ENCODE results near the gene TRIM24. TPM values are rescaled to one million over a fixed set of nuclear protein-coding genes. Genes with fewer than 3 reads are reported as not detected.

TRIM24 gene
- polyA plus RNA-seq, 3 donors: 3.5 to 8.9 (median 6.0) TPM

DNA sequence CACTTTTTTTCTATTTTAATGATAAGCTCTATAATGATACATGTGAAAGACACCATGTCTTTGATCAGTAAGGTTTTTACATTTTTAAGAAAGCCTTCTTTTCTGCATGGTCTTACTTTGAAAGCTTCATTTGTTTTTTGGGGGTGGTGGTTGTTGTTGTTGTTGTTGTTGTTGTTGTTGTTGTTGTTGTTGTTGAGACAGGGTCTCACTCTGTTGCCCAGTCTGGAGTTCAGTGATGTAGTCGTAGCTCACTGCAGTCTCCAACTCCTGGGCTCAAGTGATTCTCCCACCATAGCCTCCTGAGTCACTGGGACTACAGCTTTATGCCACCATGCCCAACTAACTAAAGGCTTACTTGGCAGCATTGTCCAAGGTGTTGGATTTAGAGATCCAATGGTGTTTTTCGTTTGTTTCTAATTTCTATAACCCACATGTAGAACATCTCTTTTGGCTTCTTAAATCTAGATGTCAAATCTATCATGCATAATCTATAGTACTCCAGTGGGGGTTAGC is 45.4 kb downstream of the TRIM24 start:
- Mint-ChIP-seq H3K36me3 (peaks cover 31 to 50% of the 10 kb centered on the region in 2 donors), H3K27ac (peak overlapping the region in 1 of 7 donors; percentile 3), H3K4me3 (no peak overlapping the region), H3K9me3 (peaks cover 0 to 3% (median 0%) of the 10 kb centered on the region in 7 donors), H3K4me1 (peaks cover 7% of the 10 kb centered on the region), H3K27me3 (ENCODE audit: low read depth in 3 of 3) (peaks cover 0 to 1% (median 0%) of the 10 kb centered on the region in 3 donors)
- Histone ChIP-seq H3K27ac (ENCODE audit: low read depth in 1 of 2, low read length in 2 of 2) (peak overlapping the region in 1 of 2 donors; percentile 23), H3K4me2 (replicated peaks; ENCODE audit: extremely low read depth, low read length, poor library complexity, severe bottlenecking) (no peak overlapping the region), H4K20me1 (ENCODE audit: insufficient read depth, low read length) (peaks cover 70% of the 10 kb centered on the region), H3K9me3 (replicated peaks in 1 of 2; ENCODE audit: control insufficient read depth in 1 of 2, insufficient read depth in 1 of 2, low read length in 2 of 2) (no peaks in the 10 kb centered on the region), H3K79me2 (ENCODE audit: insufficient read depth, low read length) (peaks cover 99% of the 10 kb centered on the region), H3K4me1 (ENCODE audit: control insufficient read depth in 1 of 2, insufficient read depth in 2 of 2, low read length in 2 of 2) (no peaks in the 10 kb centered on the region), H3K27me3 (ENCODE audit: control insufficient read depth in 2 of 2, insufficient read depth in 2 of 2, low read length in 2 of 2) (no peaks in the 10 kb centered on the region), H3K36me3 (replicated peaks in 1 of 2; ENCODE audit: control insufficient read depth in 1 of 2, insufficient read depth in 2 of 2, low read length in 2 of 2) (peaks cover 15 to 47% of the 10 kb centered on the region in 2 donors), H3K9ac (ENCODE audit: insufficient read depth, low read length, poor library complexity, severe bottlenecking) (no peak overlapping the region), H3K4me3 (replicated peaks in 1 of 3; ENCODE audit: low read depth in 2 of 3, low read length in 3 of 3) (no peak overlapping the region), H2AFZ (ENCODE audit: insufficient read depth, low read depth, low read length, poor library complexity, severe bottlenecking) (no peak overlapping the region)
- WGBS (ENCODE audit: insufficient coverage): 100% methylated on average over 1 of the region's 2 CpGs
- intact Hi-C loops (cut with micrococcal nuclease): no loop called here
- no peak for DNase-seq
- TF ChIP-seq, protein P1, sequence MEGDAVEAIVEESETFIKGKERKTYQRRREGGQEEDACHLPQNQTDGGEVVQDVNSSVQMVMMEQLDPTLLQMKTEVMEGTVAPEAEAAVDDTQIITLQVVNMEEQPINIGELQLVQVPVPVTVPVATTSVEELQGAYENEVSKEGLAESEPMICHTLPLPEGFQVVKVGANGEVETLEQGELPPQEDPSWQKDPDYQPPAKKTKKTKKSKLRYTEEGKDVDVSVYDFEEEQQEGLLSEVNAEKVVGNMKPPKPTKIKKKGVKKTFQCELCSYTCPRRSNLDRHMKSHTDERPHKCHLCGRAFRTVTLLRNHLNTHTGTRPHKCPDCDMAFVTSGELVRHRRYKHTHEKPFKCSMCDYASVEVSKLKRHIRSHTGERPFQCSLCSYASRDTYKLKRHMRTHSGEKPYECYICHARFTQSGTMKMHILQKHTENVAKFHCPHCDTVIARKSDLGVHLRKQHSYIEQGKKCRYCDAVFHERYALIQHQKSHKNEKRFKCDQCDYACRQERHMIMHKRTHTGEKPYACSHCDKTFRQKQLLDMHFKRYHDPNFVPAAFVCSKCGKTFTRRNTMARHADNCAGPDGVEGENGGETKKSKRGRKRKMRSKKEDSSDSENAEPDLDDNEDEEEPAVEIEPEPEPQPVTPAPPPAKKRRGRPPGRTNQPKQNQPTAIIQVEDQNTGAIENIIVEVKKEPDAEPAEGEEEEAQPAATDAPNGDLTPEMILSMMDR (IDR thresholded peaks at IDR 0.05): no peak

DNA sequence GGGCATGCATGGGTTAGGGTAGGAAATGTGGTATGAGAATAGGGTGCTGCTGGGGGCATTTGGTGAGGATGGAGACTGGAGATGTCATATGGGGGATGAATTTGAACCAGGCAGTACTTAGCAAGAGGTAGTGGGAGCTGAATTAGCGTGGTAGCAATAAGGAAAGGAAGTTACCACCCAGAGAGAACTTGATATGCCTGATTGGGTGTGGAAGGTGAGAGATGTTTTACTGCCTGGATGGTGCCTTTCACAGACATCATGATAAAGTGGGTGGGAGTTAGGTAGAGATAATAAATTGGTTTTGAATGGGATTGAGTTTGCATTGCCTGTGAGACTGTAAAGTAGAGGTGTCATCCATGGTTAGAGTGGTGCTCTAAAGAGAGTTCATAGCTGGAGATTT is 46.7 kb downstream of the TRIM24 start:
- TF ChIP-seq, protein P1 (IDR thresholded peaks at IDR 0.05): no peak
- Histone ChIP-seq H3K79me2 (ENCODE audit: insufficient read depth, low read length) (peaks cover 94% of the 10 kb centered on the region), H3K9me3 (replicated peaks in 1 of 2; ENCODE audit: control insufficient read depth in 1 of 2, insufficient read depth in 1 of 2, low read length in 2 of 2) (no peaks in the 10 kb centered on the region), H4K20me1 (ENCODE audit: insufficient read depth, low read length) (peaks cover 59% of the 10 kb centered on the region), H3K4me2 (replicated peaks; ENCODE audit: extremely low read depth, low read length, poor library complexity, severe bottlenecking) (no peak overlapping the region), H3K4me1 (ENCODE audit: control insufficient read depth in 1 of 2, insufficient read depth in 2 of 2, low read length in 2 of 2) (no peaks in the 10 kb centered on the region), H3K4me3 (replicated peaks in 1 of 3; ENCODE audit: low read depth in 2 of 3, low read length in 3 of 3) (no peak overlapping the region), H3K27me3 (ENCODE audit: control insufficient read depth in 2 of 2, insufficient read depth in 2 of 2, low read length in 2 of 2) (no peaks in the 10 kb centered on the region), H3K27ac (ENCODE audit: low read depth in 1 of 2, low read length in 2 of 2) (peak overlapping the region in 1 of 2 donors; percentile 36), H3K9ac (ENCODE audit: insufficient read depth, low read length, poor library complexity, severe bottlenecking) (no peak overlapping the region), H3K36me3 (replicated peaks in 1 of 2; ENCODE audit: control insufficient read depth in 1 of 2, insufficient read depth in 2 of 2, low read length in 2 of 2) (peaks cover 20 to 60% of the 10 kb centered on the region in 2 donors), H2AFZ (ENCODE audit: insufficient read depth, low read depth, low read length, poor library complexity, severe bottlenecking) (no peak overlapping the region)
- peaks cover 38 to 62% of the 10 kb centered on the region in 2 donors for H3K36me3 Mint-ChIP-seq
- WGBS (ENCODE audit: insufficient coverage): 0% methylated on average over 1 of the region's 1 CpG
- no peak overlapping the region for H3K4me3 Mint-ChIP-seq
- intact Hi-C loops (cut with micrococcal nuclease): no loop called here
- no peak for DNase-seq
- H3K9me3 Mint-ChIP-seq: peaks cover 0 to 3% (median 0%) of the 10 kb centered on the region in 7 donors
- peaks cover 6% of the 10 kb centered on the region for H3K4me1 Mint-ChIP-seq
- H3K27me3 Mint-ChIP-seq (ENCODE audit: low read depth in 3 of 3): peaks cover 0 to 1% (median 0%) of the 10 kb centered on the region in 3 donors
- peak overlapping the region in 3 of 7 donors; percentile 15 to 49 (median 17) for H3K27ac Mint-ChIP-seq

All from CD14-positive monocyte (primary cell).